ENCODE data around the gene VPS26A.

DNA sequence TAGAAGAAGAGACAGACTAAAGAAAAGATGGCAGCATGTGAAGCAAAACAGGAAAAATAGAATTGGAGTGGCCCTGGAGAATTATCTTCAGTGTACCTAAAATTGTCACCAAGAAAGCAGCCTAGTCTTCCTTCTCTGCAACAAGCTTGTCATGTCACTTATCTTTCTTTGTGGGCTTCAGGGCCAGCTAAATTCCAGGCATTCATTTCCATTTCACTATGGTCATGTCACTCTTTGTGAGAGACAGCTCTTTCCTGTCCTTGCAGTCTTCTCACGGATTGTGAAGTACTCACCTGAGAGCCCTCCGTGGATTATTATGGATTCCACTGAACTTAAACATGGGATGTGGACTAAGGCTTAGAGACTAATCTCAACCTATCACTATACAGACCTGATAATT lies 87.1 kb downstream of the VPS26A start:
- TF ChIP-seq CTCF (IDR thresholded peaks at IDR 0.05; ENCODE audit: low read length) (no peak), EZH2 (IDR thresholded peaks at IDR 0.05; ENCODE audit: borderline replicate concordance, low read length) (no peak)

Measured in OCI-LY1 (cell line).